Immature natural killer cell (primary cell): ENCODE data around the gene SOST. TPM values are rescaled to one million over a fixed set of nuclear protein-coding genes. Genes with fewer than 3 reads are reported as not detected.

ENCODE experiments used
- polyA plus RNA-seq, 3 donors: library from polyadenylated mRNA; unstranded; fragments of 300-500 nt; fragmentation: Illumina TruSeq; gene quantifications; one replicate each; pipeline ENCODE4 v1.2.3, GENCODE V29; 2021

SOST gene
- polyA plus RNA-seq, 3 donors from 2014 or later, result 0.10 TPM; not detected in 2

Other genes with a start within 250 kb of the SOST start
- not detected for gene ETV4, start 212.5 kb downstream of the SOST start, polyA plus RNA-seq
- not detected for gene MEOX1, start 96.9 kb downstream of the SOST start, polyA plus RNA-seq
- 10 to 100 TPM in 2 of 3 donors, 1 to 10 TPM in 1; 9.1 to 13.6 (median 12.3) TPM for gene DUSP3, start 20.2 kb upstream of the SOST start, polyA plus RNA-seq
- not detected for gene CFAP97D1, start 21.6 kb upstream of the SOST start, polyA plus RNA-seq
- not detected for gene MPP3, start 74.4 kb upstream of the SOST start, polyA plus RNA-seq
- not detected for gene CD300LG, start 88.4 kb upstream of the SOST start, polyA plus RNA-seq
- under 1 TPM in 1 of 3 donors, not detected in 2; 0.55 TPM for gene MPP2, start 148.7 kb upstream of the SOST start, polyA plus RNA-seq
- not detected for gene PPY, start 183.7 kb upstream of the SOST start, polyA plus RNA-seq
- not detected for gene PYY, start 195.1 kb upstream of the SOST start, polyA plus RNA-seq
- gene NAGS, start 245.8 kb upstream of the SOST start, polyA plus RNA-seq, result 1 to 10 TPM in 2 of 3 donors, under 1 TPM in 1; 0.75 to 1.9 (median 1.2) TPM